H9 (cell line): ENCODE measurements around the gene MIS12. TPM values are rescaled to one million over a fixed set of nuclear protein-coding genes. Genes with fewer than 3 reads are reported as not detected.

Experiments used
- DNase-seq: peaks from one replicate; pipeline ENCODE4 v3.0.0-alpha.2; 2017
- H2AFZ ChIP-seq: one replicate; pipeline ENCODE4 v1.6.1; 2013; ENCODE audit warnings: mild to moderate bottlenecking, low read length, control low read depth, moderate library complexity
- H2AK5ac ChIP-seq: 2 replicates; pipeline ENCODE4 v1.6.1; 2013; ENCODE audit warnings: low read length, control low read depth, mixed read lengths; ENCODE audit not compliant: insufficient read length
- H2BK120ac ChIP-seq: one replicate; pipeline ENCODE4 v1.6.1; 2013; ENCODE audit warnings: low read depth, mild to moderate bottlenecking, low read length, control low read depth, inconsistent platforms; ENCODE audit not compliant: poor library complexity, severe bottlenecking
- H2BK12ac ChIP-seq: 2 replicates; pipeline ENCODE4 v1.6.1; 2013; ENCODE audit warnings: low read length, control low read depth, mixed read lengths, low read depth; ENCODE audit not compliant: insufficient read length
- H2BK15ac ChIP-seq: 2 replicates; pipeline ENCODE4 v1.6.1; 2013; ENCODE audit warnings: low read depth, low read length, control low read depth
- H2BK20ac ChIP-seq: one replicate; pipeline ENCODE4 v1.6.1; 2013; ENCODE audit warnings: low read depth, mild to moderate bottlenecking, low read length, control low read depth, inconsistent platforms; ENCODE audit not compliant: poor library complexity, severe bottlenecking
- H2BK5ac ChIP-seq: 2 replicates; pipeline ENCODE4 v1.6.1; 2013; ENCODE audit warnings: low read length, control low read depth, mixed read lengths; ENCODE audit not compliant: insufficient read length
- H3K14ac ChIP-seq: 2 replicates; pipeline ENCODE4 v1.6.1; 2013; ENCODE audit warnings: low read length, control low read depth; ENCODE audit not compliant: insufficient read depth
- H3K18ac ChIP-seq: 2 replicates; pipeline ENCODE4 v1.6.1; 2013; ENCODE audit warnings: low read depth, mild to moderate bottlenecking, mixed read lengths, low read length, control low read depth; ENCODE audit not compliant: insufficient read length
- H3K23ac ChIP-seq: 2 replicates; pipeline ENCODE4 v1.6.1; 2013; ENCODE audit warnings: low read length, control low read depth, mixed read lengths, low read depth; ENCODE audit not compliant: insufficient read length
- H3K23me2 ChIP-seq: 2 replicates; pipeline ENCODE4 v1.6.1; 2013; ENCODE audit warnings: low read depth, mild to moderate bottlenecking, mixed read lengths, low read length, control low read depth; ENCODE audit not compliant: insufficient read length, poor library complexity, severe bottlenecking
- H3K27ac ChIP-seq: 2 replicates; pipeline ENCODE4 v1.5.1; 2013; ENCODE audit warnings: low read length, control low read depth, mixed read lengths, low read depth; ENCODE audit not compliant: insufficient read length
- H3K27me3 ChIP-seq: 2 replicates; pipeline ENCODE4 v1.6.1; 2013; ENCODE audit warnings: low read length, control low read depth, inconsistent platforms; ENCODE audit not compliant: insufficient read depth
- H3K4ac ChIP-seq: 2 replicates; pipeline ENCODE4 v1.6.1; 2013; ENCODE audit warnings: low read depth, mild to moderate bottlenecking, control low read depth, inconsistent platforms, low read length, moderate library complexity
- H3K4me1 ChIP-seq: 2 replicates; pipeline ENCODE4 v1.6.1; 2013; ENCODE audit warnings: low read length, control low read depth, inconsistent platforms; ENCODE audit not compliant: insufficient read depth
- H3K4me2 ChIP-seq: 2 replicates; pipeline ENCODE4 v1.6.1; 2013; ENCODE audit warnings: low read length, control low read depth, mixed read lengths; ENCODE audit not compliant: insufficient read length, insufficient read depth
- H3K56ac ChIP-seq: 2 replicates; pipeline ENCODE4 v1.6.1; 2013; ENCODE audit warnings: low read depth, mild to moderate bottlenecking, mixed read lengths, low read length, control low read depth; ENCODE audit not compliant: insufficient read length
- H3K79me1 ChIP-seq: 2 replicates; pipeline ENCODE4 v1.6.1; 2013; ENCODE audit warnings: low read depth, mild to moderate bottlenecking, moderate library complexity, low read length, control low read depth, inconsistent platforms; ENCODE audit not compliant: insufficient read depth, poor library complexity, severe bottlenecking
- H3K79me2 ChIP-seq: 2 replicates; pipeline ENCODE4 v1.6.1; 2013; ENCODE audit warnings: low read length, control low read depth, inconsistent platforms; ENCODE audit not compliant: insufficient read depth
- H3K9ac ChIP-seq: 2 replicates; pipeline ENCODE4 v1.6.1; 2013; ENCODE audit warnings: low read length, control low read depth, mixed read lengths; ENCODE audit not compliant: insufficient read length; ENCODE audit errors: extremely low read depth
- H3K9me3 ChIP-seq: one replicate; pipeline ENCODE4 v1.6.1; 2013; ENCODE audit warnings: low read depth, low read length, inconsistent platforms; ENCODE audit not compliant: control insufficient read depth
- H3T11ph ChIP-seq: one replicate; pipeline ENCODE4 v1.6.1; 2013; ENCODE audit warnings: mild to moderate bottlenecking, low read length, control low read depth, inconsistent platforms
- H4K20me1 ChIP-seq: one replicate; pipeline ENCODE4 v1.6.1; 2013; ENCODE audit not compliant: control insufficient read depth, insufficient read length, insufficient read depth
- H4K5ac ChIP-seq: 2 replicates; pipeline ENCODE4 v1.6.1; 2013; ENCODE audit warnings: low read depth, mild to moderate bottlenecking, mixed read lengths, low read length, control low read depth; ENCODE audit not compliant: insufficient read length
- H4K8ac ChIP-seq: replicated peaks from 2 replicates; pipeline ENCODE4 v1.6.1; 2013; ENCODE audit warnings: low read length, control low read depth, mixed read lengths, low read depth; ENCODE audit not compliant: insufficient read length
- H4K91ac ChIP-seq: 2 replicates; pipeline ENCODE4 v1.6.1; 2013; ENCODE audit warnings: low read depth, mild to moderate bottlenecking, moderate library complexity, mixed read lengths, low read length, control low read depth; ENCODE audit not compliant: insufficient read length
- H3K27ac Mint-ChIP-seq, 3 experiments: 2 replicates in 2 of 3; 3 replicates in 1 of 3; pipeline ENCODE4 v1.8.0; 2020 to 2021; ENCODE audit warnings: mixed read lengths in 3 of 3, mild to moderate bottlenecking in 1 of 3, moderate library complexity in 1 of 3
- H3K27me3 Mint-ChIP-seq: 2 replicates; pipeline ENCODE4 v1.8.0; 2021; ENCODE audit warnings: low read depth, mild to moderate bottlenecking, moderate library complexity, mixed read lengths
- H3K36me3 Mint-ChIP-seq, 3 experiments: 2 replicates in 2 of 3; 3 replicates in 1 of 3; pipeline ENCODE4 v1.8.0; 2020 to 2021; ENCODE audit warnings: low read depth in 3 of 3, mixed read lengths in 3 of 3; ENCODE audit not compliant: insufficient read depth in 1 of 3
- H3K4me1 Mint-ChIP-seq, 2 experiments: 2 replicates each; pipeline ENCODE4 v1.8.0; 2020; ENCODE audit warnings: mixed read lengths in 2 of 2
- H3K4me3 Mint-ChIP-seq, 2 experiments: 2 replicates in 1 of 2; 3 replicates in 1 of 2; pipeline ENCODE4 v1.8.0; 2020 to 2021; ENCODE audit warnings: mild to moderate bottlenecking in 2 of 2, mixed read lengths in 2 of 2, moderate library complexity in 1 of 2
- H3K9me3 Mint-ChIP-seq, 2 experiments: 2 replicates in 1 of 2; 3 replicates in 1 of 2; pipeline ENCODE4 v1.8.0; 2020; ENCODE audit warnings: mild to moderate bottlenecking in 2 of 2, mixed read lengths in 2 of 2, moderate library complexity in 1 of 2
- CTCF ChIP-seq: fragments of 200-600 bp; sonication (generic); conservative IDR thresholded peaks from 3 replicates; pipeline ENCODE4 v1.8.0; 2021; ENCODE audit warnings: antibody characterized with exemption, mild to moderate bottlenecking
- WGBS: extraction: QIAGEN DNeasy Blood & Tissue Kit; methylation state at CpG from one replicate; pipeline ENCODE4 v1.1.7; 2013; ENCODE audit warnings: missing lambda C conversion rate, low lambda C conversion rate, mixed read lengths; ENCODE audit not compliant: insufficient read length; ENCODE audit errors: extremely low coverage; 5-methylcytosine and 5-hydroxymethylcytosine counted together
- total RNA-seq: library from RNA; stranded (reverse); gene quantifications from 2 replicates; pipeline ENCODE4 v1.2.1, GENCODE V29; 2021

MIS12 gene
- total RNA-seq, 1 experiment from 2014 or later = 30.7 TPM

DNA sequence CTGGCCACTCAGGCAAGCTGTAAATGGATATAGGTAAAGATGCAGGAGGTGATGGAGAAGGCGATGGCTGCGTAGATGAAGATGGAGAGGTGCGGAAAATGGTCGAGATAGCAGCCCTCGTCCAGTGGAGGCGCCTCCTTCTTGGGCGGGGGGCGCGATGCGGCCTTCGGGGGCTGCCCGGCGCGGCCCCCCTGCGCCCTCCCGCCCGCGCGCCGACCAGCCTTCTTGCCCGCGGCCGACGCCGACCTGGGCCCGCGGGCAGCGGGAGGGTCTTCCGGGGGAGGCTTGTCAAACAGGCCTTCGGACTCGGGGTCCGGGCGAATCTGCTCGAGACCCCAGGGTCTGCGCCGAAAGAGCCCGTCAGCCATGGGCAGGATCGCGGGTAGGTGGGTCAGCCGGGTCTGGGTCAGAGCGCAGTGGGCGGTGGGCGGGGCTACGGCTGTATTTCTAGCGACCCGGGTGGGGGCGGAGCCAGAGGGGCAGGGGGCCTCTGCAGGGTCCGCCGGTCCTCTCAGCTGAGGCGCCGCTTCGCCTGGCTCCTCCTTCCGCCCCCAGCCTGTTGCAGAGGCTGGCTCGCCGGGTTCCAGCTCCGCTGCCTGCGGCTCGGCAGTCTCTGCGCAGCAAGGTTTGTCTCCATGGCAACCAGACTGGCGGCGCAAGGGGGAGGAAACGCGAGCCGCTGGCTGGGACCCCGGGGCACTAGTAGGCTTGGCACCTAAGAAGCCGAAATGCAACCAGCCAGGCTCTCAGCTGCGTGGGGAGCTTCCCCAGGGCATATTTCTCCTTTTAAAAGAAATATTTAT lies 14.4 kb downstream of the MIS12 start:
- H2BK15ac ChIP-seq = no peak overlapping the region
- H4K8ac ChIP-seq = no peak overlapping the region
- no peak overlapping the region for H3K14ac ChIP-seq
- no peak overlapping the region for H2BK20ac ChIP-seq
- no peak overlapping the region for H3K56ac ChIP-seq
- no peak overlapping the region for H4K5ac ChIP-seq
- Mint-ChIP-seq H3K4me3 (peak overlapping the region; percentile 79 to 93), H3K36me3 (peaks cover 0 to 2% (median 0%) of the 10 kb centered on the region in 3 experiments; a peak in 1 of 7 replicates), H3K27ac (no peak overlapping the region), H3K9me3 (peaks cover 0 to 4% of the 10 kb centered on the region in 2 experiments; a peak in 1 of 5 replicates), H3K27me3 (peaks cover 64% of the 10 kb centered on the region), H3K4me1 (peaks cover 14 to 17% of the 10 kb centered on the region in 2 experiments)
- peaks cover 5% of the 10 kb centered on the region; the same call in 1 of the 2 replicates for H3K27me3 ChIP-seq
- H2BK120ac ChIP-seq = no peak overlapping the region
- H3K4me2 ChIP-seq = peak overlapping the region; percentile 72
- no peak overlapping the region for H2AK5ac ChIP-seq
- H2AFZ ChIP-seq = no peak overlapping the region
- H2BK12ac ChIP-seq = no peak overlapping the region
- H2BK5ac ChIP-seq = no peak overlapping the region
- TF ChIP-seq CTCF = no peak
- WGBS = no CpG with 5 or more reads among the region's 67 CpGs
- peaks cover 11% of the 10 kb centered on the region for H3K23me2 ChIP-seq
- H4K91ac ChIP-seq = no peak overlapping the region
- H4K20me1 ChIP-seq = no peaks in the 10 kb centered on the region
- no peak overlapping the region for H3K4ac ChIP-seq
- DNase-seq = peak; percentile 100
- no peak overlapping the region for H3K23ac ChIP-seq
- H3K4me1 ChIP-seq = no peaks in the 10 kb centered on the region
- H3K27ac ChIP-seq = no peak overlapping the region
- H3K18ac ChIP-seq = peak overlapping the region; percentile 68
- H3T11ph ChIP-seq = no peak overlapping the region
- no peaks in the 10 kb centered on the region for H3K79me2 ChIP-seq
- no peak overlapping the region for H3K9ac ChIP-seq
- H3K79me1 ChIP-seq = no peaks in the 10 kb centered on the region
- H3K9me3 ChIP-seq = no peaks in the 10 kb centered on the region
